Measurements from ENCODE around the gene IGDCC3.

IGDCC3 gene

DNA sequence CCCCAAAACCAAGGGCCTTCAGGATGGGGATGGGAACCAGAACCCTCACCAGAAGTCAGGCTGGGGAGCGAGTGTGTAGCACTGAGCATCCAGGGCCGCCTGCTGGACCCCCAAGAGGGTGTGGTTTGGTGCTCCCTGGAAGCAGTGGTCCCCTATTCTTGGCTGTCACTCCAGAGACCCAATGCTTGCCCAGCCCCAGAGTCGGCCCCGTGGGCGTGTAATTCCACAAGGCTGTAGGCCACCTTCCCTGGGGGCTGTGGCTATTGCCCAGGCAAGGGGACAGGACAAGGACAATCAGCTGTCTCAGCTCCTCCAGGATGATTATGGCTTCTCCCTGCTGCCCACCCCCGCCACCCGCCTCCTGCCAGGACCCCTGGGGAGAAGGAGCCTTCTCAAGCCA lies 14.5 kb downstream of the IGDCC3 start:
- TF ChIP-seq, protein P1, sequence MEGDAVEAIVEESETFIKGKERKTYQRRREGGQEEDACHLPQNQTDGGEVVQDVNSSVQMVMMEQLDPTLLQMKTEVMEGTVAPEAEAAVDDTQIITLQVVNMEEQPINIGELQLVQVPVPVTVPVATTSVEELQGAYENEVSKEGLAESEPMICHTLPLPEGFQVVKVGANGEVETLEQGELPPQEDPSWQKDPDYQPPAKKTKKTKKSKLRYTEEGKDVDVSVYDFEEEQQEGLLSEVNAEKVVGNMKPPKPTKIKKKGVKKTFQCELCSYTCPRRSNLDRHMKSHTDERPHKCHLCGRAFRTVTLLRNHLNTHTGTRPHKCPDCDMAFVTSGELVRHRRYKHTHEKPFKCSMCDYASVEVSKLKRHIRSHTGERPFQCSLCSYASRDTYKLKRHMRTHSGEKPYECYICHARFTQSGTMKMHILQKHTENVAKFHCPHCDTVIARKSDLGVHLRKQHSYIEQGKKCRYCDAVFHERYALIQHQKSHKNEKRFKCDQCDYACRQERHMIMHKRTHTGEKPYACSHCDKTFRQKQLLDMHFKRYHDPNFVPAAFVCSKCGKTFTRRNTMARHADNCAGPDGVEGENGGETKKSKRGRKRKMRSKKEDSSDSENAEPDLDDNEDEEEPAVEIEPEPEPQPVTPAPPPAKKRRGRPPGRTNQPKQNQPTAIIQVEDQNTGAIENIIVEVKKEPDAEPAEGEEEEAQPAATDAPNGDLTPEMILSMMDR (IDR thresholded peaks at IDR 0.05), result no peak

DNA sequence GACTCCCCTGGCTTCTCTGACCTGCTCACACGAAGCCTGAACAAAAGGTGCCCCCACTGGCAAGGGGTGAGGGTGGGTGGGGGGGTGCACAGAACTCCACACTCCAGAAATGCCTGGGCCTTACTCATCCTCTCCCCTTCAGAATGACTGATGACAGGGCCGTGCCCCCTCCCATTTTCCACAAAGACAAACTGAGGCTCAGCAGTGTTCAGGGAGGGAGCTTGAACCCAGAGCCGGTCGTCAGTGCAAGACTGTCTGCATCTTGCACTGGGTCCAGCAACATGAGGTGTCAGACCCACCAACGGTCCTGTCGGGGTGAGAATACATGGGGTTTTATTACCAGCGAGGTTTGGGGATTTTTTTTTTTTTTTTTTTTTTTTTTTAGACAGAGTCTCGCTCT lies 15.3 kb downstream of the IGDCC3 start:
- TF ChIP-seq, protein P1 (IDR thresholded peaks at IDR 0.05), result no peak

DNA sequence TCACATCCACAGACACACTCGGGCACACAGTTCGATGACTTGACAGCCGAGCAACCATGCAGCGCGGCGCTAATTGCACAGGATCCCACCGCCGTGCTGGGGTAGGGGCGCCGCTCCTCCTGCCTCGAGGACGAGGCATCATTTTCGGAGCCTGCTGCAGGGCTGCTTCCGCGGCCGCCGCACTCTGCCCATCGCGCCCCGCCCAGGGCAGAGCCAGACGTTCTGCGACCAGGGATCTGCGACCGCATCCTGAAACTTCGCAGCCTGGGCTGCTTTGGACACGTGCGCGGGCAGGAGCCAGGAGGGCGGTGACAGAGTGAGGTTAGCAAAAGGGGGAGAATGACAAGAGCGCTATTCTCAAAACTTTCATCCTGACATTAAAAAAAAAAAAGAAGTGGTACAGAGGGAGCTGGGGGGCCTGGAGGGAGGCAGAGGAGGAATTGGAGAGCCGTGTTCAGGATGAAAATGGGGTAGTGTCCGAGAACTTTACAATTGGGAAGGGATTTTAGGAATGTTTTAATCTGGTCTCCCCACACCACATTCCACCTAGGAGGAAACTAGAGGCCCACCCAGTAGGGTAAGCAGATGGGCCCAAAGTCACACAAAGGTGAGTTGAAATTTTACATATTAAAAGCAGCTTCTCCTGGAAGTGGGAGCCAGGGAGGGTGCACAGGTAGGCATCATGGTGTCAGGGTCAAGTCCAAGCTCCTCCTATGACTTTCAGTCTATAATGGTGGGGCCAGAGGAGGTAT lies 15.9 kb downstream of the IGDCC3 start:
- TF ChIP-seq, protein P1 (IDR thresholded peaks at IDR 0.05), result no peak

DNA sequence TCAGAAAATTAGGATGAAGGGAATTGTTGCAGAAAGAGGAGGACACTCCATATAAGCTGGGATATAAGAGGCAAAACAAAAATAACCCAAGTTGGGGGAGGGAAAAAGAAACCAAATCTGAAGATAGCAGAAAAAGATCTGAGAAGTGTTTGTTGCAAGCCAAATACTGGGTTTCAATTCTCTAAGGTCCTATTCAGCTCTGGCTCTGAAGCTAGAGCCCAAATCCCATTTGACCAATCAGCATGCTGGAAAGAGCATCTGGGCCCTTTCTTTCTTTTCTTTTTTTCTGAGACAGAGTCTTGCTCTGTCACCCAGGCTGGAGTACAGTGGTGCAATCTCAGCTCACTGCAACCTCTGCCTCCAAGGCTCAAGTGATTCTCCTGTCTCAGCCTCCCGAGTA lies 17.3 kb downstream of the IGDCC3 start:
- TF ChIP-seq, protein P1 (IDR thresholded peaks at IDR 0.05), result no peak

DNA sequence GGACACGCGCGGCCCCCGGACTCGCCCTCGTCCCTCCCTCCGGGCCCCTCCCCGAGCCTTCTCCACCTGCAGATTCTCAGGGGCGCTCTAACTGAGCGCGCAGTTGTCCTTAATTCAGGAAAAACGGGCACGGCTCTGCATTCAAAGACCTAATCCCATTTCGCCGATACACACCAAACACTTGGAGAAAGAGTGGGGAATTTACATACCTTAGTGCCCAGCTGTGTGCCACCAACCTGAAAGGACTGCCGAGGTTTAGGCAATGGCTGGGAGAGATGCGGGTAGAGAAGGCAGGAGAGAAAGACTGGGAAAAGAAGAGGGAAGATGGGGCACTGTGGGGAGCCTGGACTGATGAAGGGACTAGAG lies 21.8 kb downstream of the IGDCC3 start:
- TF ChIP-seq, protein P1 (IDR thresholded peaks at IDR 0.05), result no peak

DNA sequence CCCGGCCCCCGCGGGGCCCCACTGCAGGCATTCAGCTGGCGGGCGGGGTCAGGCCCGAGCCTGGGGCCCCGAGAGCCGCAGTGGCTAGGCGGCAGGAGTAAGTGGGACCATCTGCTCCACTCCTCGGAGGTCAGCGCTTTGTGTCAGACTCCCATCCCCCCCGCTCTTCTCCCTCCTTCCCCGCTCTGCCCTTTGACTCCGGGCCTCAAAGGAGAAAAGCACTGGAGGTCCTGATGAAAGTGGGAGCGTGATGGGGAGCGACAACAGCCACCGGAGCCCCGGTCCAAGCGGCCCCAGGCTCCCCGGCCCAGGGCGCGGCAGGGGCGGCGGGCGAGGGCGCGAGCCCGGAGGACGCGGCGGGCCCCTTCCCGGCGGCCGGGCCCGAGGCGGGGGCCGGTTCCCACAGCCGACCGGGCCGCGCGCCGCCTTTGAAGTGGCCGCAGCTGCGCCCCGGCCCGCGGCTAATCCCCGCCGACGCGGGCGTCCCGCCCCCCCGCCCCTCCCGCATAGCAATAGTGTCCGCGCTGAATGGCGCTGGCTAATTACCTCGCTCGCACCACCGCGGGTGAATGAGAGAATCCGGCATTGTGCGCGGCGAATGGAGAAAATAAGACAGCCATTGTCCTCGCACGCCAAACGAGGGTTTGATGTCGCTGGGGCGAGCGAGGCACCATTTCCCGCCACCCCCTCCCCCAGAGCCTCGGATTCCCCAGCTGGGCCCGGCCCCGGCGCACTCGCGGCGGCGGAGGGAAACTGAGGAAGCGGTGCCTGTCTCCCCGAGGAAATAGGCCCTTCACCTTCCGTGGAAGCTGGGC lies 22.4 kb downstream of the IGDCC3 start:
- TF ChIP-seq, protein P1 (IDR thresholded peaks at IDR 0.05), result no peak

DNA sequence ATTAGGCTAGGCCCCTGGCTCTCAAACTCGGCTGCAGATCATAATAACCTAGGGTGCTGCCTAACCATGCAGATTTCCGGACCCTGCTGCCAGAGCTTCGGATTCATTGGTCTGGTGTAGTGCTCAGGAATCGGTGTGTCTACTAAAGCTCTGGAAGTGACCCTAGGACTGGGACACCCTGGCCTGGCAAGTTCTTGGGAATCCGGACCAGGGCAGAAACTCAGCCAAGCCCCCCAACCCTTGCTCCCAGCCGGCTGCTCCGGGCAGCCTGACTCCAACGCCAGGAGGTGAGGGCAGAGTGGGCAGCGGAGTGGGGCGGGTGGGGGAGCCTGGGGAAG lies 23.0 kb downstream of the IGDCC3 start:
- TF ChIP-seq, protein P1 (IDR thresholded peaks at IDR 0.05), result no peak
